Astrocyte (in vitro differentiated cells and primary cell): ENCODE measurements around the gene CAMK1G. TPM values are rescaled to one million over a fixed set of nuclear protein-coding genes. Genes with fewer than 3 reads are reported as not detected.

Experiments
- DNase-seq: peaks from one replicate; pipeline ENCODE4 v3.0.0-alpha.2; 2010; ENCODE audit warnings: low read depth
- FAIRE-seq: peaks from 2 replicates; lab custom pipeline; 2011; peaks lifted over from hg19 to GRCh38; lab: Jason Lieb, UNC
- H2AFZ ChIP-seq: 2 replicates; pipeline ENCODE4 v1.6.0; 2012; ENCODE audit warnings: low read depth, low read length, inconsistent platforms
- H3K27ac ChIP-seq: 2 replicates; pipeline ENCODE4 v1.5.1; 2011; ENCODE audit warnings: low read depth, low read length, inconsistent platforms
- H3K27me3 ChIP-seq: 2 replicates; pipeline ENCODE4 v1.6.0; 2011; ENCODE audit warnings: low read length, inconsistent platforms; ENCODE audit not compliant: insufficient read depth
- H3K36me3 ChIP-seq: 2 replicates; pipeline ENCODE4 v1.5.1; 2011; ENCODE audit warnings: low read length, inconsistent platforms; ENCODE audit not compliant: insufficient read depth
- H3K4me1 ChIP-seq: 2 replicates; pipeline ENCODE4 v1.5.1; 2011; ENCODE audit warnings: low read length, inconsistent platforms; ENCODE audit not compliant: insufficient read depth
- H3K4me2 ChIP-seq: 2 replicates; pipeline ENCODE4 v1.6.0; 2012; ENCODE audit warnings: low read length, inconsistent platforms
- H3K4me3 ChIP-seq: 2 replicates; pipeline ENCODE4 v1.5.1; 2011; ENCODE audit warnings: low read depth, mild to moderate bottlenecking, low read length, inconsistent platforms; ENCODE audit not compliant: insufficient read depth
- H3K79me2 ChIP-seq: 2 replicates; pipeline ENCODE4 v1.6.0; 2012; ENCODE audit warnings: mild to moderate bottlenecking, low read length, inconsistent platforms; ENCODE audit not compliant: insufficient read depth
- H3K9ac ChIP-seq: 2 replicates; pipeline ENCODE4 v1.6.0; 2012; ENCODE audit warnings: mild to moderate bottlenecking, low read length, inconsistent platforms
- H3K9me3 ChIP-seq: 2 replicates; pipeline ENCODE4 v1.5.1; 2012; ENCODE audit warnings: low read depth, mild to moderate bottlenecking, low read length, inconsistent platforms; ENCODE audit not compliant: insufficient read depth
- H4K20me1 ChIP-seq: 2 replicates; pipeline ENCODE4 v1.6.0; 2012; ENCODE audit warnings: low read length, inconsistent platforms; ENCODE audit not compliant: insufficient read depth
- H3K27ac Mint-ChIP-seq: one replicate; pipeline ENCODE4 v1.8.0; 2021; ENCODE audit warnings: mild to moderate bottlenecking, mixed read lengths; ENCODE audit not compliant: unreplicated experiment
- H3K27me3 Mint-ChIP-seq: one replicate; pipeline ENCODE4 v1.8.0; 2021; ENCODE audit warnings: low read depth, mixed read lengths; ENCODE audit not compliant: unreplicated experiment
- H3K36me3 Mint-ChIP-seq: one replicate; pipeline ENCODE4 v1.8.0; 2021; ENCODE audit warnings: low read depth, mixed read lengths; ENCODE audit not compliant: unreplicated experiment
- H3K4me1 Mint-ChIP-seq: one replicate; pipeline ENCODE4 v1.8.0; 2021; ENCODE audit warnings: low read depth, mixed read lengths; ENCODE audit not compliant: unreplicated experiment
- H3K4me3 Mint-ChIP-seq: one replicate; pipeline ENCODE4 v1.8.0; 2021; ENCODE audit warnings: mild to moderate bottlenecking, moderate library complexity, mixed read lengths; ENCODE audit not compliant: unreplicated experiment
- H3K9me3 Mint-ChIP-seq: one replicate; pipeline ENCODE4 v1.8.0; 2021; ENCODE audit warnings: mild to moderate bottlenecking, mixed read lengths; ENCODE audit not compliant: unreplicated experiment
- EZH2 ChIP-seq: IDR thresholded peaks from 2 replicates; pipeline ENCODE4 v1.6.1; 2012; ENCODE audit warnings: mild to moderate bottlenecking, low read length, inconsistent platforms; ENCODE audit not compliant: insufficient read depth
- total RNA-seq: library from RNA; stranded (reverse); gene quantifications from 2 replicates; pipeline ENCODE4 v1.2.1, GENCODE V29; 2021
- TF ChIP-seq, protein P1 (sequence below): IDR thresholded peaks from 2 replicates; pipeline ENCODE4 v1.5.1; 2011; ENCODE audit warnings: low read depth, mild to moderate bottlenecking, inconsistent platforms, low read length, moderate library complexity; ENCODE audit not compliant: insufficient read depth

CAMK1G gene
- total RNA-seq, 1 donor from 2014 or later = 0.45 TPM

DNA sequence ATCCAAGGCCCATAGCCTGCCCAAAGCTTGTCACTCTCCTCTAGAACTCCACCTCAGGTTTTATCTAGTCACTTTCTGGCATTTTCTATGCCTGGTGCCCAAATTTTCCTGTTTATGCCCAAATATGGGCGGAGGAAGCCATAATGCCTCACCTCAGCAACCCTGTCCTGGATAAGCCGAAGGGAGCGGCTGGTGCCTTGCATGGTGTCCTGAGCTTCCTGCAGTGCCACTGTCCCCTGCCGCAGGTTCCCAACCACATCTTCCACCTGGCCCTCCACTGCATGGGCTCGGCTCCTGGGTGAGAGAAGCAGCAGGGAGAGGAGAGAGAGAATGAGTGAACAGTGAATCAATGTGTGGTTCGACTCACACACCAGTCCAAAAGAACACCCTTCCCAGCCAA is 34.2 kb downstream of the CAMK1G start:
- DNase-seq = no peak
- Histone ChIP-seq H3K27me3 (no peaks in the 10 kb centered on the region), H2AFZ (no peak overlapping the region), H4K20me1 (no peaks in the 10 kb centered on the region), H3K4me3 (no peak overlapping the region), H3K4me2 (no peak overlapping the region), H3K36me3 (no peaks in the 10 kb centered on the region), H3K27ac (no peak overlapping the region), H3K9ac (no peak overlapping the region), H3K4me1 (no peaks in the 10 kb centered on the region), H3K79me2 (no peaks in the 10 kb centered on the region), H3K9me3 (no peaks in the 10 kb centered on the region)
- H3K36me3 Mint-ChIP-seq = peaks cover 16% of the 10 kb centered on the region
- TF ChIP-seq, protein P1, sequence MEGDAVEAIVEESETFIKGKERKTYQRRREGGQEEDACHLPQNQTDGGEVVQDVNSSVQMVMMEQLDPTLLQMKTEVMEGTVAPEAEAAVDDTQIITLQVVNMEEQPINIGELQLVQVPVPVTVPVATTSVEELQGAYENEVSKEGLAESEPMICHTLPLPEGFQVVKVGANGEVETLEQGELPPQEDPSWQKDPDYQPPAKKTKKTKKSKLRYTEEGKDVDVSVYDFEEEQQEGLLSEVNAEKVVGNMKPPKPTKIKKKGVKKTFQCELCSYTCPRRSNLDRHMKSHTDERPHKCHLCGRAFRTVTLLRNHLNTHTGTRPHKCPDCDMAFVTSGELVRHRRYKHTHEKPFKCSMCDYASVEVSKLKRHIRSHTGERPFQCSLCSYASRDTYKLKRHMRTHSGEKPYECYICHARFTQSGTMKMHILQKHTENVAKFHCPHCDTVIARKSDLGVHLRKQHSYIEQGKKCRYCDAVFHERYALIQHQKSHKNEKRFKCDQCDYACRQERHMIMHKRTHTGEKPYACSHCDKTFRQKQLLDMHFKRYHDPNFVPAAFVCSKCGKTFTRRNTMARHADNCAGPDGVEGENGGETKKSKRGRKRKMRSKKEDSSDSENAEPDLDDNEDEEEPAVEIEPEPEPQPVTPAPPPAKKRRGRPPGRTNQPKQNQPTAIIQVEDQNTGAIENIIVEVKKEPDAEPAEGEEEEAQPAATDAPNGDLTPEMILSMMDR = no peak
- no peak for TF ChIP-seq EZH2
- peaks cover 70% of the 10 kb centered on the region for H3K27me3 Mint-ChIP-seq
- H3K9me3 Mint-ChIP-seq = peaks cover 2% of the 10 kb centered on the region
- H3K4me3 Mint-ChIP-seq = no peak overlapping the region
- no peak overlapping the region for H3K27ac Mint-ChIP-seq
- H3K4me1 Mint-ChIP-seq = peaks cover 4% of the 10 kb centered on the region
- no peak for FAIRE-seq

- no peak overlapping the region for H2AFZ ChIP-seq
- H3K9me3 ChIP-seq = no peaks in the 10 kb centered on the region
- Mint-ChIP-seq H3K9me3 (peaks cover 2% of the 10 kb centered on the region), H3K4me3 (no peak overlapping the region), H3K27me3 (peaks cover 65% of the 10 kb centered on the region), H3K36me3 (peaks cover 16% of the 10 kb centered on the region), H3K27ac (no peak overlapping the region), H3K4me1 (peaks cover 4% of the 10 kb centered on the region)
- DNase-seq (no peak), FAIRE-seq (no peak)
- H3K4me1 ChIP-seq = no peaks in the 10 kb centered on the region
- no peaks in the 10 kb centered on the region for H3K79me2 ChIP-seq
- H4K20me1 ChIP-seq = no peaks in the 10 kb centered on the region
- H3K36me3 ChIP-seq = no peaks in the 10 kb centered on the region
- no peak overlapping the region for H3K4me3 ChIP-seq
- TF ChIP-seq, protein P1 = no peak
- no peak for TF ChIP-seq EZH2
- H3K4me2 ChIP-seq = no peak overlapping the region
- no peak overlapping the region for H3K9ac ChIP-seq
- no peaks in the 10 kb centered on the region for H3K27me3 ChIP-seq
- no peak overlapping the region for H3K27ac ChIP-seq
These were observed 34.8 kb downstream of the CAMK1G start for GRCh38 chr1:209618291-209618690.

GRCh38 chr1:209618756-209619420 is 35.4 kb downstream of the CAMK1G start:
- Mint-ChIP-seq H3K9me3 (peaks cover 2% of the 10 kb centered on the region), H3K27ac (no peak overlapping the region), H3K27me3 (peaks cover 61% of the 10 kb centered on the region), H3K4me3 (no peak overlapping the region), H3K36me3 (peaks cover 16% of the 10 kb centered on the region), H3K4me1 (peaks cover 4% of the 10 kb centered on the region)
- DNase-seq (no peak), FAIRE-seq (no peak)
- no peak overlapping the region for H3K4me2 ChIP-seq
- H3K9me3 ChIP-seq = no peaks in the 10 kb centered on the region
- no peaks in the 10 kb centered on the region for H3K79me2 ChIP-seq
- no peaks in the 10 kb centered on the region for H3K4me1 ChIP-seq
- no peak overlapping the region for H3K9ac ChIP-seq
- no peak overlapping the region for H3K27ac ChIP-seq
- H3K36me3 ChIP-seq = no peaks in the 10 kb centered on the region
- no peaks in the 10 kb centered on the region for H4K20me1 ChIP-seq
- no peak overlapping the region for H2AFZ ChIP-seq
- H3K27me3 ChIP-seq = no peaks in the 10 kb centered on the region
- TF ChIP-seq, protein P1 = no peak
- TF ChIP-seq EZH2 = no peak
- no peak overlapping the region for H3K4me3 ChIP-seq
